Fibroblast of gingiva (primary cell): ENCODE measurements around the gene SLC22A4.

ENCODE experiments used
- DNase-seq: peaks from one replicate; pipeline ENCODE4 v3.0.0-alpha.2; 2011; ENCODE audit warnings: low read depth

SLC22A4 gene

DNA sequence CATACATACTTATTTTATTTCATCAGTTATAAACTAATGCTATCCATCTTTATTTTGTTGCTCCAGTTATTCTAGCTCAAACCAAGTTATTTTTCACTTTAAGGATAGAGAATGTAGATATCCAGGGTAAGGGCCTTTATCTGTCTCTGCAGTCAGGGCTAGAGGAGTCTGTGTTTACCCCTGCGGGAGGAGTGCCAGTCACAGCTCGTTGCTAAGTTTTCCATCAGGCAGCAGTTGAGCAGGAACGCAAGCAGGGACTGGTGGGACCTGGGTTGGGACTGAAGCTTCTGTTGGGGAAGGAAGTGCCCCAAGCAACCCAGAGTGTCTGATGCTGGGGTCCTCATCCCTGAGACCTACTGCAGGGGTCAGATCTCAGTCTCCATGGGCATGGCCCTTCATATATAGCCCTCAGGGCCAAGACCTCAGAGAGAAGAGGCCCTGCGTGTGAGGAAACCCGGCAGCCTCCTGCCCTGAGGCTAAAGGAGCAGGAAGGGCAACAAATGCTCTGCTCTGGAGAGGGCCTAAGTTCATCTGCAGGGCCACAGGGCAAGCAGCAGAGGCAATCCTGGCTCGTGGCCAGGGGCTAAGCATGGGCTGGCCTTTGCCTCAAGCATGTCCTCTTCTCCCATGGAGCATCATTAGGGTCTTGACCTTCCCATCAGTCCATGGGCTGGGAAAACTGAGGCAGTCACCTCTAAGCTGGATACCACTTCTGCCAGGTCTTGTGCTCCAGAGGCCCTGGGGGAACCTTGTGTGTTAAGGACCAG lies 6.6 kb downstream of the SLC22A4 start:
- no peak for DNase-seq

DNA sequence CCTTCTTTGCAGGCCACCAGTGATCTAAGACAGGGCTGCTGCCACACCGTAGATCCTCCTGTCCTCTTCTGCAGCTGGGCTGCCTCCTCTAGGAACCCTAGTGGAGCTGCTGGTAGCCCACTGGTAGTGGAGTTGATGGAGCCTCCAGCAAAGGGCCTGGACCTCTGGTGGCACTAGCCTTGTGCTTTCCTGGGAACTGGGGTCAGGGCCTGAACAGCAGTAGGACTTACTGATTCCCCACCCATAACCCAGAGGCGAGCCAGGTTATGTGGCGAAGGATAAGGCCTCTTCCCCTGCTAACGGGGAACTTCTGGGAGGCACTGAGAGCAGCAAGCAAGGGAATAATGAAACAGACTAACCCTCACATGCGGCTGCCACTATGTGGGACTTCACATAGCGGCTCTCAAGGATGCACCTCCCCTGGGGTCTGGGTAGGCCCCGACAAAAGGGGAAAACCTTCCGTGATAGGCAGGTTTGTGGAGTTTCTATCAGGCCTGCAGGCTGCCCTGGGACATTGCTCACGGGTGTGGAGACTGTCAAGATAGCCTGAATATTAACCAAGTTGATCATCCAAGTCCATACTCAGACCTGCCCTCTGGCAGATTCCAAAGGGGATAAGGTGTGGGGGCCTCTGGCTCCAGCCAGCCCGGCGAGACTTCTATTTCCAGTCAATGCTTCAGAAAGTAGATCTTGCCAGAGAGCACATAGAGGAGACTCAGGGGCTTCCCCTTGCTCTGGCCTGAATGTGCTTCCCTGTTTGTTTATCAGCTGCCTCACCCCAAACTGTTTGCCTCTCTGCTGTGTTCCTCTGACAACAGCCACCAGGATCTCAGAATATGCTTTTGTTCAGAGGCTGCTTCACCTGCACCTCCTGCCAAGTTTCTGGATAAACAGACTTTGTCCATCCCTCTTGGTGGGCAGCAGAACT lies 7.4 kb downstream of the SLC22A4 start:
- no peak for DNase-seq

DNA sequence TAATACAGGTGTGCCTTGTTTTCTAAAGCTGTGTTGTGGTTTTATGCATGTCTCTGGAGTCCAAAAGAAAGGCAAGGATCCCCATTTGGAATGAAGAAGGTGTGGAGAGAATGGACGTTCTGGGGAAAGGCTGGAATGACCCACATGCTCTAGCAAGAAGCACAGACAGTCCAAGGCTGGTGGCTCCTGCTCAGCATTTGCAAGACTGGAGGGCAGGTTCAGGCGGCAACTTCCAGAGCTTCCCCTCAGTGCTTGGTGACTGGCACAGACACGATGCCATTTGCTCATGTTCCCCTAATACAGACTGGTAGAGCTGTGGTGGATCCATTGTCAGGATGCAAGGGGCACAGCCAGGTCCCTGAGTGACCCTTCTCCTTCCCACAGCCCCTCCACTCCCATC lies 8.2 kb downstream of the SLC22A4 start:
- no peak for DNase-seq

DNA sequence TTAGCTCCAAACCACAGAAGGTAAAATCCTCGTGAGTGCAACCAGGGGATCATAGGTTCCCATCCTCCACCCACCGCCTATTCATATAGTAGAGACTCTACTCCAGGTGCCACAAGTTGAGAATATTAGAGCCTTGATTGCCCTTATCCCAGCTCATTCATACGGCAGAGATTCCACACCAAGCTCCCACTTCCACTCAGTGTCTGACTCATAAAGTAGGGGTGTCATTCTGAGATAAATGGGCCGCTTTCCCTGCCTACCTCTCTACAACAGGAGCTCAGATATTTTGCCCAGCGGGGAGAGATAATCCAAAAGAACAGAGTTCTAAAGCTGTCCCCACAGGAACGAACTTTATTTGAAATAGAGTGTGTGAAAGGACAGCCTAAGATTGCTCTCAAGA lies 9.4 kb downstream of the SLC22A4 start:
- DNase-seq: no peak

DNA sequence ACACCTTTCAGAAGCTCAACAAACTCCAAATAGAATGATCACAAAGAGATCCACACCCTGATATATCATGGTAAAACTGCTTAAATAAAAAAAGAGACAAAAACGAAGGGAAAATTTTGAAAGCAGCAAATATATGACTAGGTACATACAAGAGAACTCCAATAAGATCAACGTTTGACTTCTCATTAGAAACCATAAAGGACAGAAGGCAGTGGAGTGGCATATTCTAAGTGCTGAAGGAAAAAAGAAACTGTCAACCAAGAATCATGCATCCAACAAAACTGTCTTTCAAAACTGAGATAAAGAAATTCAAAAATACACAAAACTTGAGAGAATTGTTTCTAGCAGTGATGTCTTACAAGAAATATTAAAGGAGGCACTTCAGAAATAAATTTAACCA lies 11.2 kb downstream of the SLC22A4 start:
- no peak for DNase-seq

DNA sequence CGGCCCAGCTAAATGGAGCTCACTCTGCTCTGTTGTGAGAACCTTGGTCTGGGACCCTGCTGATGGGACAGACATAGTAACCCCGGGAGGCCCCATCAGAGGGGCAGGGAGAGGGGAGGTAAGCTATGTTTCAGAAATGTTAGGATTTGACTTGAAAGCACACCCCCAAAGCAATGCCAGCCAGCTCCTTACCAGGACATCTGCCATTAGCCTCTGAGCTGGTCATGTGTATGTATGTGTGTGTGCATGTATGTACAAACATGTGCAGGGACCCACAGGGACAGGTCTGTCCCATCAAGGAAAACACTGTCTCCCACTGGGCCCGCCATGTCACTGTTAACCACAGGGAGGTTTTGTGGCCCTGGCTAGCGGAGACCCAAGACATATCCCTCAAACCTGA lies 14.5 kb downstream of the SLC22A4 start:
- no peak for DNase-seq

DNA sequence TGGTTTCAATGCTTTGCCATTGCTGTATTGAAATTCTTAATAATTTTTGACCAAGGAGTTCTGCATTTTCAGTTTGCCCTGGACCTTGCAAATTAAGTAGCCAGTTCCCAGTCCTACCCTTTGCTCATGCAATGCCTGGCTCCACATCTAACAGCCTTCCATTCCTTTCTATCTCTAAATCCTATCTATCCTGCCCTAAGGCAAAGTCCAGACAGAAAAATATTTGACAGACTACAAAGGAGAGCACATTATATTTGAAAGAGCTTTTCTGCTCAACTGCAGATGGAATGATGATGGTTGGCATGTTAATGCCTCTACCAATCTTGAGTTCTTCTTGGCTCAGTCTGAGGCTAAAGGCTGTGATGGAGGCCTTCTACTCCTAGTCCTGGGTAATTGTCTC lies 15.5 kb downstream of the SLC22A4 start:
- no peak for DNase-seq

DNA sequence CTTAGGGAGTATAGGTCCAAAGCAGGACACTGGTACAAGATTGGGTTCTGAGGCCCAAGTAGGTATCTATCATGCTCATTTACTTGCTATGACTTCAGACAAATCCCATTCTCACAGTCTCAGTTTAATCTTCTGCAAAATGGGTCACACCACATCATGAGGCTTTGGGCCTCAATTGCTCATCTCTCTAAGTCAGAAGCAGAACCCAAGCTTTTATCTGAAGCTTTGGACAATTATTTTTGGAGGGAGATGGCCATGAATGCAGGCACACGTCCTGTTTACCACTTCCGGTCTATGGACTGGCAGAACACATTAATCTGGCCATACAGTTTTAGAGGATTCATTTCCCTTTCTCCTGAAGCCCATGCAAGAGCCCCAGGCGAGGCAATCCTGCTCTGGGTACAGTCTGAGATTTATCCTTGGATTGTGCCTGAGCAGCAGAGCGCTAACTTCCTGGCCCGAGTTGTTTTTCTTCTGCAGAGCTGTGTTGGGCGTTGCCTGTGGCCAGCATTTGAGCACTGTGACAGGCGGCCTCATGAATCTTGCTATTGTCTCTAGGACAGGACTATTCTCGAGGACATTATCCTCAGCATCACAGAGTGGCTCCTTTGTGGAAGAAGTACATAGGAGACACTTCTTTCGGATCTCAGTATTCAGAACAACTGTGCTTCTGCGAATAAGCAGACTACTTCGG lies 16.1 kb downstream of the SLC22A4 start:
- DNase-seq: no peak

DNA sequence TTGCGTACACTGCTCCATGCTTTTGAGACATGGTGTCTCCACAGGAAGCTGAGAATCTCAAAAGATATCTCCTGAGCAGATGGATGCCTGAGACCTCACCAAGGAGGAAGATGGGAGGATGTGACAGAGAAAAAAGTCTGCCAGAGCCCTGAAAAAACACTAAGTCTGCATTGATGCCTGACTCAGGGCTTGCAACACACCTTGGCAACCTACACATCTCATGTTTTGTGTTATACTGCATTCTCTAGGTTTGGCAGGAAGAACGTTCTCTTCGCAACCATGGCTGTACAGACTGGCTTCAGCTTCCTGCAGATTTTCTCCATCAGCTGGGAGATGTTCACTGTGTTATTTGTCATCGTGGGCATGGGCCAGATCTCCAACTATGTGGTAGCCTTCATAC lies 19.2 kb downstream of the SLC22A4 start:
- DNase-seq: peak; percentile 87

DNA sequence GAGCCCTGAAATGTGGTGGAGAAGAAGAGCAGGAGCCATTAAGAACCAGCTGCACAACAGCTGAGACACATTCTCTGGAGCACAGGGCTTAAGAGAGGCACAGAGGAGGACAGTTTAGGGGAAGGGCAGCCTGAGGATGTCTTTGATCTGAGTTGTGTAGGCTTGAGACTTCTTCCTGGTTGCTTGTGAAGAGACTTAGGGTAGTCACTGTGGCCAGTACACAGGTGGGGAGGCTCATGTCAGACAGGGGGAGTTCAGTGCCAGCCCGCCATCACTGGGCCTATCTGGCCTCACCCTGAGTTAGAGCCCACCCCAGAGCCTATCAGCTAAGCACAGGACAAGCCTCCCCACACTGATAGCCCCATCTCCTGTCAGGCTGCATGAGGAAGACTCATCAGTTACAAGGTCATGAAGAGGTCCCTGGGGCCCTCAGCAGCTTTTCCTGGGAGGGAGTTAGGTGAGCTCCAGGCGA lies 19.8 kb downstream of the SLC22A4 start:
- DNase-seq: no peak

DNA sequence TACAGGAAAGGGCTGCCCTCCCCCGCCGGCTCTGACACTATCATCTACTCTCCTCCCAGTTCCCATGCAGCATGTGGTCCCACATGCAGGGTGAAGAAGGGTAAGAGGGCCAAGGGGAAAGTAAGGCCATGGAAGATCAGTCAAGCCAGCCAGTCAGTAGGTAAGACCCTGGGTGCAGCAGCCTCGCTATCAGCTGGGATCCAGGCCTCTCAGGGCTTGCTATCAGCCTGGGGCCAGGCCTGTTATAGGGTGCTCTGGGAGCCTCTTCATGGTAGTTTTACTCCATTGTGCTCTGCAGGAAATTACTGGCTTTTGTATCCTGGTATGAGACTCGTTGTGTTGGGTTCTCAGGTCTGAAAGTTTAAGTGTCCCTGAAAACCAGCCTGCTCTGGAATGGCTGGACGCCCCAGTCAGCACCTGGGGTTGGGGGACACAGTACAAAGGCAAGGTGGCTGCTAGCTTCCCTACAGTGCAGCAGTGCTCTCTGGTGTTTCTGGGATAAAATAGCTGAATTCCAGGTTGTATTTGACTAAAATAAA lies 21.4 kb downstream of the SLC22A4 start:
- no peak for DNase-seq

DNA sequence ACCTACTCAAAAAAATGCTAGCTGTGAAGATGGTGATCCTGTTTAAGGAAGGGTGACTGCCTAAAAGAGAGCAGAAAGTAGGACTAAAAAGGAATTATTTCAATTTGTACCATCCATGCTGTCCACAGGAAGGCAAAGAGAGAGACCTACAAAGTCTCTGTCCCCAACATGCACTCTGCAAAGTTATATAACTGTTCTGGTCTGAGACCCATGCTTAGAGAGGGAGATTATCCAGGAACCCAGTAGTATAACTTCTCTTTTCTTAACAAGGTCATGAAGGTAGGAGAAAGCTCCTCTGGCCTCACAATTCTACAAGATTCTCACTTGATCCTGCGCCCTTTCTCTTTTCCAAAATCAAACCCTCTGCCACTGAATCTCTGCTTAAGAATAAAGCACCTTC lies 25.8 kb downstream of the SLC22A4 start:
- no peak for DNase-seq

DNA sequence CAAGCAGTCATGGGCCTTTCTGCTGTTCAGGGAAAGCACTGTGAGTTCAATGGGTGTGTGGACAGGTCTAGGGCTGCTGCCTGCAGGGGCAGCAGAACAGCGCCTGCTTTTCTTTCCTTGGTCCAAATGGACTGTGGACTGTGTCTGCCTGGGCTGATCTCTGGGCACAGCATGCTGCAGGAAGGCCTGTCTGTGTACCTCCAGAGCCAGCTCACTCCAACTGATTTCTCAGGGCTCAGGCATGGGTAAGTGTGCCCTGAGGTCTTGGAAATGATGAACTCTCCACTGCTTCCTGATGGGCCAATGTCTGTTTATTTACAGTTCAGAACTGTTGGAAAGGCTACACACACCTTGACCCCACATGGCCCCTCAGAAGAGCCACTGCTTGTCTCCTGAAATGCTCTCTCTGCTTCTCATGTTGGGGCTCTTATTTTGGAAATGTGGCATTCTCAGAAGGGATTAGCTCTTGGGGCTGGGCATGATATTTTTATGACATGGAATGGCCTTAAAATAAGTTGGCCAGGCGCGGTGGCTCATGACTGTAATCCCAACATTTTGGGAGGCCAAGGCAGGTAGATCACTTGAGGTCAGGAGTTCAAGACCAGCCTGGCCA lies 27.0 kb downstream of the SLC22A4 start:
- DNase-seq: no peak

DNA sequence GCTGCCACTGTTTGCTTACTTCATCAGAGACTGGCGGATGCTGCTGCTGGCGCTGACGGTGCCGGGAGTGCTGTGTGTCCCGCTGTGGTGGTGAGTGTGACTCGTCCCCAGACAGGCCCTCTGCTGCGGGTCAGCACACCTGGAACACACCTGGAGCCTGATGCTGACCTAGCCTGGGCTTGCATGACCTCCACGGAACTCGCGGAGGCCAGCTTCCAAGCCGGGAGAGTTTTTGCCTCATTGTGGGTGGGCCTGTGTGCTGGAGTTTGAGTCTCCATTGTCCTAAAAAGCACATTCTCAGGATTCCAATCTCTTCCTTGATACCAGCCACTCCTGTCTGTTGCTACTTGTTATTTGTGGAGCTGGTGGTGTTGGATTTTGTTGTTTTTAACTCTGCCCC lies 28.1 kb downstream of the SLC22A4 start:
- no peak for DNase-seq

DNA sequence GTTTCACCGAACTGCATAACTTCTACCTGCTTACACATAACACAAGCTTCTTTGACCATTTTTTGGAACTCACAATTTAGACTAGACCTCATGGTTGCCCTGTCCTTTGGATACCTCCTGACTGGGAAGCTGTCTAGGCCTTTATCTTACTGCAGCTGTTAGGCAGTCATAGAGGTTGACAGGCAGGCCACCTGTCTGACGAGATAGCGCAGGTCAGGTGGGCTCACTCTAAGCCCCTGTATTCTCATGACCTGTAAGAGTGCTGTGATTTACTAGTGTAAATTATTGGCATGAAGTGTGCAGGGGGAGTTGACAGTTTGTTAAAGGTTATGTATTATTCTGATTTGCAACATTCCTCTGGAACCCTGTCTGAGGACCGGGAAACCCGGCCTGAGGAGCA lies 29.0 kb downstream of the SLC22A4 start:
- DNase-seq: no peak

DNA sequence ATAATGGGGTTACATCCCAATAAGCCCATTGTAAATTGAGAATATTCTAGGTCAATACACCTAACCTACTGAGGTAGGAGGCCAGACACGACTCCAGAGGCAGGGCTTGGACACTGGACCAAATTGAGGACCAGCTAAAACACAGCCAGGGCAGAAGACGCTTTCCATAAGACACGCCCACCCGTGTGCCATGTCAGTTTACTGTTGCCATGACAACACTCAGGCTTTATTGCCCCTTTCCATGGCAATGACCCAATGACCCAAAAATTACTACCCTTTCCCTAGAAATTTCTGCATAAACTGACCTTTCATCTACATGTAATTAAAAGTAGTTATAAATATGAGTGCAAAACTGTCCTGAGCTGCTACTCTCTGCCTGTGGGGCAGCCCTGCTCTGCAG lies 31.5 kb downstream of the SLC22A4 start:
- DNase-seq: no peak

DNA sequence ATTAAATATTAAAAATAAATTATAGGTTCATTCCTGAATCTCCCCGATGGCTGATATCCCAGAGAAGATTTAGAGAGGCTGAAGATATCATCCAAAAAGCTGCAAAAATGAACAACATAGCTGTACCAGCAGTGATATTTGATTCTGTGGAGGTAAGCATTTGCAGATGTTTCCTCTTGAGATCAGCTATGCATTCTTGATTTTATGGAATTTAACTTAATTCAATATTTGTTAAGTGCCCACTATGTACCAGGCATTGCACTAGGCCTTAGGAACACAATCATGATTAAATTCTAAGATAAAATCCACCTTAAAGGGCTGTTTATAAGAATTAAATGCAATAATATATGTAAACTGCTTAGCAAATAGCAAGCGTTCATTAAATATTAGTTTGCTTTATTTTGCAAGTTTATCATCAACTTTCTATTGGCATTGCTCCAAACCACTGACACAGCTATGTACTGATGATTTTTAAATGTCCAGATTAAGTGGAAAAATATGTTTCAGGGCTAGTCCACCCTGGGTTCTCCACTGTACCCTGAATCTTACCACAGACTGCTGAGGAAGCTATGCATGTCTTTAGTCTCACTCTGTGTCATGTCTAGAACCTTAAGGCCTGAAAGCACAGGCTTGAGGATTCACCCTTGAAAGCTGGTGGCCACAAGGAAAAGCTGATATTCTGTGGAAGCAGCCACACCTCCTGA lies 33.2 kb downstream of the SLC22A4 start:
- DNase-seq: peak; percentile 79

DNA sequence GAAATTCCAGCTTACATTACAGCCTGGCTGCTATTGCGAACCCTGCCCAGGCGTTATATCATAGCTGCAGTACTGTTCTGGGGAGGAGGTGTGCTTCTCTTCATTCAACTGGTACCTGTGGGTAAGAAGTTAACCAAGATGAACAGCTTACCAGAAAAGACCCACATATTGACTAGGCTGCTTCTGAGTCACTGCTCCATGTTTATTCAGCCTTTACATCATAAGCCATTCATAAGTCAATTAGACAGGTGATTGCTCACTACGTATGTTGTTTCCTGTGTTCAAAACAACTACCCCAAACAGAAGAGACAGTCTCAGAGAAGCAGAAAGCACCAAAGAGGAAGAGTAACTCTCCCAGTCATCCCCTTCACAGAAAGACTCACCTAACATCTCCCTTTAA lies 40.6 kb downstream of the SLC22A4 start:
- no peak for DNase-seq

DNA sequence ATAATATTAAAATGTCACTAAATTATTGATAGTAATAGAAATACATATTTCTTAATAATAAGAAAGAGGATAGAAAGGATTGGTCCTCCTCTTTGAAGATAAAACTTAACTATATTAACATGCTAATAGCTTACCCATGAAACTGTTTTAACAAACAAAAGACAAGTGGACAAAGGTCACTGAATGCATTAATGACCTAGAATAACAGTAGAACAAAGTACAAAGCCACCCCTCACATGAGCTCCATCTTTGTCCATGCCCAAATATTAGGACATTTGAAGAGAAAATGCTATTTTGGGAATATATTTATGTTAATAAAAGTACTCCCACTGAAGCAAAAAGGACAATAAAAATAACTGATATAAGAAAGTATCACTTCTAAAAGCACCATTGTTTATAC lies 41.2 kb downstream of the SLC22A4 start:
- no peak for DNase-seq

DNA sequence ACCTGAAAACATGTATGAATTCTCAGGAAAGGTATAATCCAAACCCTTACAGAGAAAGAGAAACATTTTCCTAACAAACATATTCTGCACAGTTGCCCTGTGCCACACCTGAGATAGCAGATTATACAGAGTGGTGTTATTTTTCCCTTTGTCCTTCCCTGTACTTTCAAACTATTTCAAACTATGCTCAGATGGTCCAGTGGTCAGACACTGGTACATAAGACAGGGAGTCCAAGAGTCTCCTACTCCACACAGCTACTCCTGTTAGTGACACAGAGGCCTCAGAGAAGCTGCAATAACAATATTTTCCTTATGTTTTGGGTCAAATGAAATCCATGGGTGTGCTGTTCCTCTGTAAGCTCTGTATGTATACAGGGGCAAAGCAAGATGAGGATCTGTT lies 45.3 kb downstream of the SLC22A4 start:
- no peak for DNase-seq
